Coronary artery (tissue), 2 donors: ENCODE data around the gene FLYWCH2.

Experiments
- DNase-seq: peaks from one replicate; pipeline ENCODE4 v3.0.0-alpha.2; 2017; ENCODE audit warnings: low spot score
- H3K27ac ChIP-seq, 2 donors: fragments of 200-600 bp; sonication (generic); one replicate each; pipeline ENCODE4 v1.5.1; 2016 to 2019
- H3K4me3 ChIP-seq: fragments of 200-600 bp; sonication (generic); 2 replicates; pipeline ENCODE4 v1.5.1; 2016; ENCODE audit warnings: mild to moderate bottlenecking, moderate library complexity
- TF ChIP-seq, protein P1 (sequence below): fragments of 200-600 bp; sonication (generic); IDR thresholded peaks from one replicate; pipeline ENCODE4 v1.5.1; 2019; ENCODE audit warnings: antibody characterized with exemption

FLYWCH2 gene

DNA sequence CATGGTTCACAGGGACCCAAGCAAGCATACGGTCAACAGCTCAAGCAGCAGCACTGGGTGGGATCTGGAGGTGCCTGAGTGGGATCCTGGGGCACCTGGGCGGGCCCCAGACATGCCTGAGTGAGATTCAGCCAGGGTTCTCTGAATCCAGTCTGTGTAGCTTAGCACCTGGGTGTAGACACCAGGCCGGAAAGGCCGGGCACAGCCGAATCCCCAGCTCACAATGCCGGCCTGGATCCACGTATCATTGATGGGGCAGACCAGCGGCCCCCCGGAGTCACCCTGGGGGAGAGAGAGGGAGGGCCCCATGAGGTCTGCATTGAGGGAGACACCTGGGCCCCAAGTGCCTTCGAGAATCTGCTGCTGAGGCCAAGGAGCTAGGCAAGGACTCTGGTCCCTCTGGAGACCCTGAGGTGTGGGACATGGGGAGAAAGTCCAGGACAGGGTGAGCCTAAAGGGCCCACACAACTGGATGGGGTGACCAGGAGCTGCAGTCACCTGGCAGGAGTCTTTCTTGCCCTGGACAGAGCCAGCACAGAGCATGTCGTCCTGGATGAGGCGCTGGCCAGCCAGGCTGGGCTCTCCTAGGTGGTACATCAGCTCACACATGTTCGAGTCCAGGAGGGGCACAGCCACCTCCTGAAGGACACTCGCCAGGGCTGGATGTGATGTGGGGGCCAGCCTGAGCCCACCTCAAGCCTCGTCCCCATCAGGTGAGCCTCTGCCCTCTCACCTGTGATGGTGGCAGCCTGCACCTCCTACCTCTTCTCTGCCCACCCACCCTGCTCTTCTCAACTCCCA is 43.2 kb upstream of the FLYWCH2 start:
- no peak for DNase-seq
- no peak overlapping the region for H3K4me3 ChIP-seq
- H3K27ac ChIP-seq, result no peak overlapping the region
- TF ChIP-seq, protein P1, sequence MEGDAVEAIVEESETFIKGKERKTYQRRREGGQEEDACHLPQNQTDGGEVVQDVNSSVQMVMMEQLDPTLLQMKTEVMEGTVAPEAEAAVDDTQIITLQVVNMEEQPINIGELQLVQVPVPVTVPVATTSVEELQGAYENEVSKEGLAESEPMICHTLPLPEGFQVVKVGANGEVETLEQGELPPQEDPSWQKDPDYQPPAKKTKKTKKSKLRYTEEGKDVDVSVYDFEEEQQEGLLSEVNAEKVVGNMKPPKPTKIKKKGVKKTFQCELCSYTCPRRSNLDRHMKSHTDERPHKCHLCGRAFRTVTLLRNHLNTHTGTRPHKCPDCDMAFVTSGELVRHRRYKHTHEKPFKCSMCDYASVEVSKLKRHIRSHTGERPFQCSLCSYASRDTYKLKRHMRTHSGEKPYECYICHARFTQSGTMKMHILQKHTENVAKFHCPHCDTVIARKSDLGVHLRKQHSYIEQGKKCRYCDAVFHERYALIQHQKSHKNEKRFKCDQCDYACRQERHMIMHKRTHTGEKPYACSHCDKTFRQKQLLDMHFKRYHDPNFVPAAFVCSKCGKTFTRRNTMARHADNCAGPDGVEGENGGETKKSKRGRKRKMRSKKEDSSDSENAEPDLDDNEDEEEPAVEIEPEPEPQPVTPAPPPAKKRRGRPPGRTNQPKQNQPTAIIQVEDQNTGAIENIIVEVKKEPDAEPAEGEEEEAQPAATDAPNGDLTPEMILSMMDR, result no peak

DNA sequence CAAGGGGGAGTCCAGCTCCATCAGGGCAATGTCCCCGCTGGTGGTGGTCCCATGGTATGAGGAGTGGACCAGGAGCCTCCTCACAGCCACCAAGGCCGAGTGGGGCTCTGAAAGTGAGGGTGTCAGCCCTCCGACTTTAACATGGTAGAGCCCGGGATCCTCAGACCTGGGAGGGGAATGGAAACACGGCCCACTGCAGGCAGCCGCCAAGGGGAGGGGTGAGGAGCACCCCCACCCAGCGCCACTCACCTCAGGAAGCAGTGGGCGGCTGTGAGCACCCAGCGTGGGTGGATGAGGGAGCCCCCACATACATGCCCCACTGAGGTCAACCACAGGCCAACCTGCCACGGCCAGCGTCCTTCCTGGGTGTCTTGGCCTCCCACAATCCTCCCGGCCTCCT is 42.1 kb upstream of the FLYWCH2 start:
- Histone ChIP-seq H3K4me3 (no peak overlapping the region), H3K27ac (no peak overlapping the region)
- TF ChIP-seq, protein P1, result no peak
- DNase-seq, result no peak

DNA sequence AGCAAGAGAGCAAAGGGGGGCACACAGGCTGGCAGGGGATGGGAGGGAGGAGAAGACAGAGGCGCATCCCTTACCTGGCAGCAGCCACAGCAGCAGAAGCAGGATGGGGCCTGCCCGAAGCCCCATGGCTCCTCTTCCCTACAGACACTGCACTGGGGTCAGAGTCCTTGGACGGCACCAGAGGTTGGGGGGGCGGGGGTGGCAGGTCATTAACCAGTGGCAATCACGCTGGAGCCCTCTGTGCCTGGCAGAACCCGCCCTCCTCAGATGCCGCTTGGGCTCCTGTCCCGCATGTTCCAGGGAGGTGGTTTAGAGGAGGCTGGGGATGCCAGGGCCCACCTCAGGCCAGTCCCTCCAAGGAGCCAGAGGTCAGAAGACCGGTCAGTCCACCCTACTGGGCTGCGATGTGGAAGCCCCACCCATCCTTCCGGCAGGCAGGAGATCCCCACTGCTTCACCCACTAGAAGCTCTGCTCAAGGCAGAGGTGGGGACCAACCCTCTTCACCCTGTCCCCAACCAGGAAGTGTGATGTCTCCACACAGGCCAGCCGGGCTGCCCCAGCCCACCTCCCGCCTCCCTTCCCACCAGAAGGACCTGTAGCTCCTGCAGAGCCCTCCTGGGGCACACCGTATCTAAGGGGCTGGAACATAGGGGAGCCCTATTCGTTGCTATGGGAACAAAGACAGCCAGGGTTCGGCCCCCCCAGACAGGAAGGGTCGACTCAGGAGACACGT is 41.2 kb upstream of the FLYWCH2 start:
- peak overlapping the region; percentile 60 for H3K4me3 ChIP-seq
- TF ChIP-seq, protein P1, result no peak
- no peak for DNase-seq
- peak overlapping the region in 1 of 2 donors; percentile 16 for H3K27ac ChIP-seq

DNA sequence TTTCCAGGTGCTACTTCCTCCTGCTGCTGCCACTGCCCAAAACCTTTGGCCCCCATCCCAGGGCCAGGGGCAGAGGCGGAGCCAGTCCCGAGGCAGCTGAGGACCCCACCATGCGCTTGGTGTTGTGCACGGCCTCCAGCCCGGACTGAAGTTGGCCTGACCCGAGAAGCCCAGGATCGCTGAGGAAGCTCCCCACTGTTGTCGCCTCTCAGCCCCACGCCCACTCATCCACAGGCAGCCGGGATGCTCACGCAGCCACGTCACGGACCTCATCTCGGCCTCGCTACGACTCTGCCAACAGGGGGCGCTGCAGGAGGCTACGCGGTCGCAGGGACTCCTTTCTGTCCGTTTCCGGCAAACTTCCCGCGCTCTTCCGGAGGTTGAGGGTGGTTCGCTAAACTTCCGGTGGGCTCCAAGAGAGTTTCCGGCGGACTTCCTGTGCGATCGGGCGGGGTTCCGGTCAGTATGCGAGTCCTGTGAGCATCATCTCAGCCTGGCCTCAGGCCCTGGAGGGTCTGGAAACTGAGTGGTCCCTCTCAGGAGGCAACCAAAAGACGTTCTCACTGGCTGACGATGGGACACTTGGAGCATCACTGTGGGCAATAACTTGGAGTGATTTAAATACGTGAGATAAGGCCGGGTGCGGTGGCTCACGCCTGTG is 40.5 kb upstream of the FLYWCH2 start:
- H3K27ac ChIP-seq, result peak overlapping the region in 1 of 2 donors; percentile 16
- no peak for DNase-seq
- H3K4me3 ChIP-seq, result peak overlapping the region; percentile 60
- TF ChIP-seq, protein P1, result no peak

DNA sequence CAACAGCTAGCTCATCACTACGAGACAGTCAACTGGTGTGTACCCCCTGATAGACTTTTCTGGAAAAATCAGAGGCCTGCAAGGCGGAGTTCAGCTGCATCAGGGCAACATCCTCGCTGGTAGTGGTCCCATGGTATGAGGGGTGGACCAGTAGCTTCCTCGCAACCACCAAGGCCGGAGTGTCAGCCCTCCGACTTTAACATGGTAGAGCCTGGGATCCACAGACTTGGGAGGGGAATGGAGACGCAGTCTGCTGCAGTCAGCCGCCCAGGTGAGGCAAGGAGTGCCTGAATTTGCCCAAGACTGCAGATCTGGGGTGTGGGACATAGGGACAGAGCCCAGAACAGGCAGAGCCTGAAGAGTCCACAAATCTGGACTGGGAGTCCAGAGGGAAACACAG is 39.5 kb upstream of the FLYWCH2 start:
- TF ChIP-seq, protein P1, result no peak
- DNase-seq, result no peak
- H3K27ac ChIP-seq, result no peak overlapping the region
- H3K4me3 ChIP-seq, result no peak overlapping the region

DNA sequence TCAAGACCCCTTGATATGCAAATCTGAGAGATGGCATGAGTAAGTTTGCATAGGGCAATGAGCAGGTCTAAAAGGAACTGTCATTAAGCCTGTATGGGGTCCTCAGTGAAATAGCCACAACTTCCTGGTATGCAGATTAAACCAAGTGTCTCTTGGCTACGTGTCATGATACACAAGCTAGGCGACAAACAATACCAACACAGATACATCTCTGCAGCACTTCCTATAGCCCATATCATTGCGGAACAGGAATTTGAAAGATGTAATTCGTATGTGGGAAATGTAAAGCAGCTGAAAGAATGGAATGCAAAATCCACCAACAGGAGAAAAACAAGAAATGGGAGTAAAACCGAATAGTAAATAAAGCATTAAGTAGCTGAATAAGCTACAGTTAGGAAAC is 37.9 kb upstream of the FLYWCH2 start:
- H3K4me3 ChIP-seq, result no peak overlapping the region
- no peak for DNase-seq
- TF ChIP-seq, protein P1, result no peak
- H3K27ac ChIP-seq, result no peak overlapping the region
